HG03108 (cell line): ENCODE results near the gene MAP6.

Experiments used
- ATAC-seq: cut with Tn5 transposase; IDR thresholded peaks from one replicate; pipeline ENCODE4 v1.9.1; 2021; ENCODE audit warnings: moderate library complexity; ENCODE audit not compliant: unreplicated experiment

Gene MAP6

DNA sequence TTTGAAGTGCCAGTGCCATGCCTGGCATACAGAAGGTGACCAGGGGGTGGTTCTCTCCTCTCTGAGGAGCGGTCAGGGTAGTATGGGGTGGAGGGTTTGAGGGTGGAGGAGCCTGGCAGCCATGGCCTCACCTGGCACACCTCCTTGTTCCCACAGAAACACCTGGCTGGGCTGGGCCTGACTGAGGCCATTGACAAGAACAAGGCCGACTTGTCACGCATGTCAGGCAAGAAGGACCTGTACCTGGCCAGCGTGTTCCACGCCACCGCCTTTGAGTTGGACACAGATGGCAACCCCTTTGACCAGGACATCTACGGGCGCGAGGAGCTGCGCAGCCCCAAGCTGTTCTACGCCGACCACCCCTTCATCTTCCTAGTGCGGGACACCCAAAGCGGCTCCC, 97.2 kb downstream of the MAP6 start:
- no peak for ATAC-seq

DNA sequence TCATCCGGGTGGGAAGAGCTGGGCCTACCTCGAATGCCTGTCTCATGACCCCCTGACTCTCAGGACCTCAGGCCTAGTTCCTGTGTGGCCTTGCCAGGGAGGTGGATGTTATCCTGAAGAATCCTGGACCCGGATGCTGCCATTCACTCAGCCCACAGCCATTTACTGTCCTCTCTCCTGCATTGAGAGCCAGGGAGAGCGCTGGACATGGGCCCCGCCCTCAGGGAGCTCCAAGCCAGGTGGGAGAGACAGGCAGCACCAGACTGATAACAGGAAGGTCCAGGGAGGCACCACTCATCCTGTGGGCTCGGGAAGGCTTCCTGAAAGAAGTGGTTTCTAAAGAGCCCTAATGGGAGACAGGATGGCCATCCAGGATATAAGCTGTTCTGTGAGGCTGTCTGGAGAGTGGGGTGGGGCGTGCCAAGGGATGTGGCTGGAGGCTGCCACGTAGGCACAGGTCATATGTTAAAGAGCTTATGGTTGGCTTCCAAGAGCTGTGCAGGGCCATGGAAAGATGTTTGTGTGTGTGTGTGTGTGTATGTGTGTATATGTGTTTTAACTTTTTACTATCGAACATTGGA, 98.2 kb downstream of the MAP6 start:
- no peak for ATAC-seq

DNA sequence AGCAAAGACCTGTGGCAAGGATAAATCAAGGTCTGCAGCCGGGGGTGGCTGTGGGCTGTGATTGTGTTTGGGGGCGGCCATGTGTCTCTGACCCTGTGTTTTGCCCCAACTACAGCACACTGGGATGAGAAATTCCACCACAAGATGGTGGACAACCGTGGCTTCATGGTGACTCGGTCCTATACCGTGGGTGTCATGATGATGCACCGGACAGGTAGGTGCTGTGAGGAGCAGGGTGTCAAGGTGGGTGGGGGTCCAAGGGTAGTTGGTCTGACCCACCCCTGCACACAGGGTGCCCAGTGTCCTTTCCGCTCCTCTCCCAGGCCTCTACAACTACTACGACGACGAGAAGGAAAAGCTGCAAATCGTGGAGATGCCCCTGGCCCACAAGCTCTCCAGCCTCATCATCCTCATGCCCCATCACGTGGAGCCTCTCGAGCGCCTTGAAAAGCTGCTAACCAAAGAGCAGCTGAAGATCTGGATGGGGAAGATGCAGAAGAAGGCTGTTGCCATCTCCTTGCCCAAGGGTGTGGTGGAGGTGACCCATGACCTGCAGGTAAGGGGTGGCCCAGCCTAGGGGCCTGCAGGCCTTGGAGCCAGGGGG, 100.1 kb downstream of the MAP6 start:
- no peak for ATAC-seq

DNA sequence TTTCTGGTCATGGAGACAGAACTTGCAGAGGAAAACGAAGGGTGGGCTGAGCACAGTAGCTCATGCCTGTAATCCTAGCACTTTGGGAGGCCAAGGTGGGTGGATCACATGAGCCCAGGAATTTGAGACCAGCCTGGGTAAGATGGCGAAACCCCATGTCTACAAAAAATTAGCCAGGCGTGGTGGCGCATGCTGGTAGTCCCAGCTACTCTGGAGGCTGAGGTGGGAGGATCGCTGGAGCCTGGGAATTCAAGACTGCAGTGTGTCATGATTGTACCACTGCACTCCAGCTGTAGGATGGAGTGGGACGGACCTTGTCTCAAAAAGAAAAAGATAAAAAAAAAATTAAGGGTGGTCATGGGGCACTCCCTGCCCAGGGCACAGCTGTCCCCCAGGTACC, 100.9 kb downstream of the MAP6 start:
- ATAC-seq: no peak

DNA sequence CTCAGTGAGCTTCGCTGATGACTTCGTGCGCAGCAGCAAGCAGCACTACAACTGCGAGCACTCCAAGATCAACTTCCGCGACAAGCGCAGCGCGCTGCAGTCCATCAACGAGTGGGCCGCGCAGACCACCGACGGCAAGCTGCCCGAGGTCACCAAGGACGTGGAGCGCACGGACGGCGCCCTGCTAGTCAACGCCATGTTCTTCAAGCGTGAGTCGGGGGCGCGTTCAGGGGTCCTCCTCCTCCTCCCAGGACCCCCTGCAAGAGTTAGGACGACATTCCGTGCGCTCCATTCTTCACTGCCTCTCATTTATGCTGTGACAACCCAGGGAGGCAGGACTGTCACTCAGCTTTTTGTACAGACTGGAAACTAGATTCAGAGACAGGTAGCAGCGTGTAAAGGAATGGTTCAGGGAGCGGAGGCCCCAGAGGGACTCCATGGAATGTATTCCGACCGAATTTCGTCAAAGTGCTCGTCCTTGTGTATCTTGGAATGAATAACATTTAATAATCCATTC, 102.0 kb downstream of the MAP6 start:
- ATAC-seq: no peak

DNA sequence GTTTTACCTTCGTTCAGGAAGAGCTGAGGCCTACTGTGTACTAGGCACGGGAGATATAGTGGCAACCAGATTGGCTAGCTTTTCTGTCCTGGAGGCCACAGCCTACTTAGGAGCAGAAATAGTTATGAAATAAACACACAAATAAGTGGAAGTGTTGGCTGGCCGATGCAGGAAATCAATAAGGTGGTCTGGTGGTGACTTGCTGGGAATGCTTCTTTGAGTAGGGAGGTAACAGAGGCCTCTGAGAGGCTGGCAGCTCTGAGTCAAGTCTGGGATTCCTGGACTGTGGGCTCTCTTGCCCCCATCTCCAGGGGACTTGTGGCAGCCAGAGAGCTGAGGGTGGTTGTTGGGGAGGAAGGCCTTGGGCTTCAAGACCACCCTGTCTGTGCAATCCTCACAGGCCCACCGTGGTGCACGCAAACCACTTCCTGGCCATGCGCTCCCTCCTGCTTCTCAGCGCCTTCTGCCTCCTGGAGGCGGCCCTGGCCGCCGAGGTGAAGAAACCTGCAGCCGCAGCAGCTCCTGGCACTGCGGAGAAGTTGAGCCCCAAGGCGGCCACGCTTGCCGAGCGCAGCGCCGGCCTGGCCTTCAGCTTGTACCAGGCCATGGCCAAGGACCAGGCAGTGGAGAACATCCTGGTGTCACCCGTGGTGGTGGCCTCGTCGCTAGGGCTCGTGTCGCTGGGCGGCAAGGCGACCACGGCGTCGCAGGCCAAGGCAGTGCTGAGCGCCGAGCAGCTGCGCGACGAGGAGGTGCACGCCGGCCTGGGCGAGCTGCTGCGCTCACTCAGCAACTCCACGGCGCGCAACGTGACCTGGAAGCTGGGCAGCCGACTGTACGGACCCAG, 102.7 kb downstream of the MAP6 start:
- no peak for ATAC-seq

DNA sequence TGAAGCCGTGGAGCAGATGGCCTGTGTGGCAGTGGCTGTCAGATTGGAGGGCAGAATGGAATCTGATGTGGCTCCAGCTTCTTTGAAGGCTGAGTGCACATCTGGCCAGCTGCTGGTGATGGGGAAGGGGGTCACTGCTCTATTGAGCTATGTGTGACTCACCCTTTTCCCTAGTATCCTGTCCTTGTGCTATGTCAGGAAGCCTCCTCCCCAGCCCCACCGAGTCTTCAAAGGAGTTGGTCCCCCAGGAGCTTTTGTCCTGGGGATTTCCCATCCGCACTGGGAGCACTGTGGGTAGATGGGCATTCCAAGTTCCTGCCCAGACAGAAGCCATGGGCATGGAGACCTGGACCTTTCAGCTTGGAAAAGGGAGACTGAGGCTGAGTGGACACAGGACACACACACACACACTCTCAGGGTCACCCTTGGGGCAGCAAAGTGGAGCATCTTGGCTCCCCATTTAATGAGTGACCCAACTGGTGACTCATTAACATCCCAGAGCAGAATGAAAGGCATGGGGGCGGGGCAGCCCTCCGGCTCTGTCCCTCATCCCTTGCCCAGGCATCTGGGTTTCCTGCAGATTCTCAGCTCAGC, 103.5 kb downstream of the MAP6 start:
- ATAC-seq: no peak

DNA sequence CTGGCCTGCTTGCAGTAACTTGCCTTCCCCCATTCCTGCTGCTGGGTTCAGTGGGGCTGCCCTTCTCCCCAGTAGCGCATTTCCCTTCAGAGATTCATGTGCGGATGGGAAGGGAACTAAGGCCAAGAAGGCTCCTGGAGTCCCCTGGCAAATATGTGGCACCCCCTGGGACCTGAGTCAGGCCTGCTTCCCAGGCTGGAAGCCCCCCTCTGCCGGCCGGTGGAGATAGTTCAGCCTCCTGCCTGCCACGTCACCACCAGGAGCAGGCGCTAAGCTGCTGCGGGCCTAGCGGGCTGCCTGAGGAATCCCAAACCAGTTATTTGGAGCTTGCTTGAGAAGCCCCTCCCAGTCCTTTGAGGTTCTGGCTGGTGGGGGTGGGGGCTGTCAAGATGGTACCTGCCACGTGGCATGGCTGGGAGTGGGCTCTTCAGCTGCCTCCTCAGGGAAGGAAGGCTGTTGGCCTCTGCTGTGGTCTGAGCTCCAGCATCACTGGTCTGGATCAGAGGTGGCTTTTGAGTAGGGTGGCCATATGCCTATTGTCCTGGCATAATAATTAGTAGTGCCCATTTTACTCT, 104.8 kb downstream of the MAP6 start:
- no peak for ATAC-seq

DNA sequence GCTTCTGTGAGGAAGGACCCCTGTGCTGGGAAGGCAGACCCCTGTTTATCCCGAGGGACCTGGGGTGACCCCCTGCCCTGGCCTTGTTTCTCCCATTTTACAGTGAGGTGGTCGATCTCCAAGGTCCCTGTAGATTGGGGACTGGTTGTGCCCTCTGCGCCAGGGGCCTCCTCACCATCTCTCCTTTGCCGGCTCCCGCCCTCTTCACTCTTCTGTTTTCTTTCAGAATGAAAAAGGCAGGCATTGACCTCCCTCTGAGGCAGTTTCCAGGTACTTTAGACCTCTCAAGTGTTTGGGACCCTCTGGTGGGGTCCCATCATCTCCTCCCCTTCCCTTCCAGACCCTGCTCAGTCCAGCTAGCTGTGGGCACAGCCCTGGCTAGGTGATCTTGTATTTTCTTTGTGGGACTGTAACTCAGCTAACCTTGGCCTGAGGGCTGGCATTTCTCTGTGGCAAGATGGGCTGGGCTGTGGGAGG, 105.3 kb downstream of the MAP6 start:
- ATAC-seq: no peak

DNA sequence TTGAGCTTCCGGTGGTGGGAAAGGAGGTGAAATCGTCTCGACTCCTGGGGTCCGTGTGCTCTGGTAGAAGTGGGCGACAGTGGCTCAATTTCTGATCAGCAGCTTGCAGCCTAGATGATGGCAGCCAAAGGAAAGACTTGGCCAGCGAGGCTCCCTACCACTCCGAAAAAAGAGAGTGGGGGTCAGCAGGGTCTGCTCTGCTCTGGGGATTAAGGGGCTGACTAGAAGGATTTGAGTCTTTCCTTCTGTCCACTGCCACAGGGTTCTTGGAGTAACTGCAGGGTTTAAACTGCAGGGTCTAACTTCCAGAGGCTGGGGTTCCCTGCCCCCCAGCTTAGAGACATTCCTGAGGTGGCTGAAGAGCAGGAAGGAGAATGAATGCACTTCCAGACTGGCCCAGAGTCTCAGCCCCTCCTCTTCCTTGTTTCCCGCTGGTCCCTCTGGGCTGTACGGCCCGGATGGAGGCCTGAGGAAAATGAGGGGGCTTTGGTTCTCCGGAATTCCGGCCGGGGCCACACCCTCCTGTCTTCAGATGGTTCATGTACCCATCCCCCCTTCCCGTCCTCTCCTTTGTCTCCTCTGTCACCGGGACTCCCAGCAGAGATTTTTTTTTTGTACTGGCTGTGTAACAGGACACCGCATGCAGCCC, 105.9 kb downstream of the MAP6 start:
- no peak for ATAC-seq

DNA sequence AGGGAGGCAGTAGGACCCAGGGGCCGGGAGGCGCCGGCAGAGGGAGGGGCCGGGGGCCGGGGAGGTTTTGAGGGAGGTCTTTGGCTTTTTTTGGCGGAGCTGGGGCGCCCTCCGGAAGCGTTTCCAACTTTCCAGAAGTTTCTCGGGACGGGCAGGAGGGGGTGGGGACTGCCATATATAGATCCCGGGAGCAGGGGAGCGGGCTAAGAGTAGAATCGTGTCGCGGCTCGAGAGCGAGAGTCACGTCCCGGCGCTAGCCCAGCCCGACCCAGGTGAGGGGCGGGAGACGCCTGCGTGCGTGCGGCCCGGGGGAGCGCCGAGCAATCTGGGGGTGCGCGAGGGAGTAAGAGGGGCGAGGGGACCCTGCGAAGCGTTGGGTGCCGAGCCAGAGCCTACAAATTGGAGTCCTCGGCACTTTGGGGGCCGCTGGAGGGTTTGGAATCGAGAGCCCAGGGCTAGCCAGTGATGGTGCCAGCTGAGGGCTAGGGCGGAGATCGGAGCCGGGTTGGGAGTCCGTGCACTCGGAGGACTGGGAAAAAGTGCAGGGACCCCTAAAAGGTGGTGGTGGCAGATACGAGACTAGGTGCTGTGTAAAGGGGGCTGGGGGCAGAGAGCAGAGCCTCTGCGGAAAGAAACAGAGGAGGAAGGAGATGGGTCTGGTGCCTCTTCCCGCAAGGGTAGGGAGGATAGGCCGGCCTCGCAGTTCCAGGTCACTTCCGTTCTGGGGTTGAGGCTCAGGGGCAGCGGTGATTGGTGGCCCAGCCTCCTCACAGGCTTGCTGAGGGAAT, 106.6 kb downstream of the MAP6 start, which contains the start of gene SERPINH1:
SERPINH1 (plus strand) TSS at position 206 of the 788 bp plus-strand sequence. CDS start 4,097 bp downstream, outside the sequence.
- ATAC-seq: peak; percentile 71

DNA sequence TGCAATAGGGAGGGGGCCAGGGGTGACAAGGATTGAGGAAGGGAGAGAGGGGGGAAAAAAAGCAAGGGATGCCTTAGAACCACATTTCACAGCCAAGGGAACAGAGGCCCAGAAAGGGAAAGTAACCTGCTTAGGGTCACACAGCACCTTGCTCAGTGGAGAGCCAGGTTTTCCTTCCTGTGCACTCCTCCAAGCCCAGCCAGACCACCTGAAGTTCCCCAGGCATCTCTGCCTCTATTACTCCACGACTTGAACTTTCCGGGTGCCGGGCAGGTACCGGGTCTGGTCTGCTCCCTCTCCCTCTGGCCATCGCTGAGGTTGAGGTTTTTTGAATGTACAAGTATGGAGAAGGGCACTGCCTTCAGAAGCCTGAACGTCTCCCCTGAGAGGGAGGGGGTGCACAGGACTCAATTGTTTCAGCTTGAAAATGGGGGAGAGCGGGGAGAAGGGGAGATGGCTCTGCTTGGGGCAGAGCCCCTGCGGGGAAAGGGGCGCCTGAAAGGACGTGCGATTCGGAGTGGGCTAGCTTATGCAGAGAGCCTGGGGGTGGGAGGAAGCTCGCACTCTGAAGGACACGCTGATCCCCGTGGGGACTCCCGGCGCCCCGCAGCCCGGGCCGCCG, 107.3 kb downstream of the MAP6 start:
- ATAC-seq: no peak

DNA sequence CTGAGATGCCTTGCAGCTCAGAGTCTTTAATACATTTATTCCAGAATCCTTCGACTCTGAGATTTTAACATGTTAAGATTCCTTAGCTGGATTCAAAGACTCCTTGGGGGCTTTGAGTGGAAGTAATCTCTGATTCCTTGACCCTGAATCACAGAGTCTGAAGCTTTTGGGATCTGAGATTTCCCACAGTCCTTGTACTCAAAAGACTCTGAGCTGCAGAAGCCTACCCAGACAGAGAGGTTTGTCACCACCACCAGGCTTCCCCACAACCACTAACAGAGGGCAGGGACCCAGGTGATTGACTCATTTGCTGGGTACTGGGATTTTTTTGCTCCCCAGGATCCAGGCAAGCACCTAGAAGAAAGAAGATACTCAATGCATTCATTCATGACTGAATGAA, 108.2 kb downstream of the MAP6 start:
- no peak for ATAC-seq

DNA sequence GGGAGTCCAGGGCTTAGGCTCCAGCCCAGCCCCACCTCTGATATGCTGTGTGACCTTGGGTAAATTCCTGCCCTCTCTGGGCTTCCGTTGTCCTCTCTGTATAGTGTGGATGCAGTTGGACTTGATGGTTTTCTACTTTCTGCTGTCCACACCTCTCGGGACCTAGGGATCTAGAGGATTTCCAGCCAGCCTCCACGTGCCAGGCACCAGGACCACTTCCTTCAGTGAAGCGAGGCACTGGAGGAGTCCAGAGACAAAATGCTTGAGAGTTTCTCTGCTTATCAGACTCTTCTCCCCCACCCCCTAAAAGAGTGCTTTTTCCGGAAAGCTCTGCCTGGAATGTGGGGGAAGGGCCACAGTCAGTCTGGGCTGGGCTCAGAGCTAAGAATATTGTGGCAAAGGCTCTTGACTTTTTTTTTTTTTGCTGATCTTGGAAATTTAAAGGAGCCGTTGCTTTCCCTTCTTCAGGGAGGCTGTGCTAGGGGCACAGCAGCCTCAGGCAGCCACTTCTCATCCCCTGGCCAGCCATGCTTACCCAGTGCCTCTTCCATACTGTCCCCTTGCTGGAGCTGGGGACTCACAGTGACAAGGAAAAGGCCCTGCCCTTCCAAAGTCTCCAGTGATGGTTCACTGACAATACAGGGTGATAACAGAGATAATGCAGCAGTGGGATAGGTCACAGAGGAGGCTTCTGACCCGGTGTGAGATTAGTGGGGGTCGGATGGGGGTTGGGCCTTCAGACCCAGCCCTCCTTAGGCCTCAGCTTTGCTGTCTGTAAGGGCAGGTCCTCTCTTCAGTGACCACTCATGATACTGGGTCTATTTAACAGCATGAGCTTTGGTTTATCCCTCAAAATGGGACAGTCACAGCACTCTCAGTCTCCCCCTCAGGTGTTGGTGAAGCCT, 109.6 kb downstream of the MAP6 start:
- ATAC-seq: no peak

DNA sequence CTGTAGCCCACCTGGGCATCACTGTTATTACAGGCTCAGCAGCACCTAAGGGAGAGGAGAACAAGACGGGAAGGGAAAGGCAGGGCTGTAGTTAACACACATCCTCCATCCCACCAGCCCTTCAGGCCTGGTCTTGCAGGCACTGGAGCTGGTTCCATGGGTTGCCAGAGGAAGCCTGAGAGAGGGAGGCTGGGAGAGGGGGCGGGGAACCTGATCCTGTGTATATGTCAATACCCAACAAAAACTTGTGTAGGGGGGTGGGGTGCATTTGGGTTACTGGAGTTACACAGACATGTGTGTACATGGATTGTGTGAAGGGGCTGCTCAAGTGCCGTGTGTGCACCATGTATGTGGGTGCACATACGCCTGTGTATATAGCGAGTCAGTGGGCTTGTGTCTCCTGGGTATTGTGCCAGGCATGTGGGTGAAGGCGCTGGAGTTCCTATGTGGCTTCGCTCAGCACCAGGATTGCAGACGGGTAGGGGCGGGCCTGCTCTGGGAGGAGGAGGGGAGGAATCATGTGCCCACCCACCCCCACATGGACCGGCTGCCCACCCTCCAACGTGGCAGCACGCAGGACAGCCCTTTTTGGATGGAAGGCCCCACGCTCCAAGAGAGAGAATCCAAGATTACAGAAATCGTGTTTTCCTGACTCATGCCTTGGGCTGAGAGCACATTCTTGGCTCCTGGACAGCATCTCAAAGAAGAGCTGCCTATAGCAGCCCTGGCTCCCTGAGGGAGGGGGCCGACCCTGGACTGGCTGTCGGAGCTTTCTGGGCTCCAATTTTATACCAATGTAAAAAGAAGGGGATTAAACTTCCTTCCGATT, 111.0 kb downstream of the MAP6 start:
- no peak for ATAC-seq

DNA sequence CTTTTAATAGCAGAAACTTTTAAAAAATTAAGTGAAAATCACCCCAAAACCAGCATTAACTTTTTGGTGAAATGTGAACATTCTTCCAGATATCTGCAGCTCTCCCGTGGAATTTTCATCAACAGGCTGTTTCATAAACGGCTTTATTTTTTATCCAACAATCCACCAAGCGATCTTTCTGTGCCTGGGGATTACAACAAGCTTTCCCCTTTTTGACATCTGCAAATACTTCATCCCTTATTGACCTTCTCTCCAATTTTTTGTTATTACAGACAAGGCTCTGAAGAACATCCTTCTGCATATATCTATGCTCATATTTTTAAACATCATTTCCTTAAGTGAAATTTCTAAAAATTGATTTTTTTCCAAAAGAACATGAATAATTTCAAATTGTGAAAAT, 112.6 kb downstream of the MAP6 start:
- no peak for ATAC-seq

DNA sequence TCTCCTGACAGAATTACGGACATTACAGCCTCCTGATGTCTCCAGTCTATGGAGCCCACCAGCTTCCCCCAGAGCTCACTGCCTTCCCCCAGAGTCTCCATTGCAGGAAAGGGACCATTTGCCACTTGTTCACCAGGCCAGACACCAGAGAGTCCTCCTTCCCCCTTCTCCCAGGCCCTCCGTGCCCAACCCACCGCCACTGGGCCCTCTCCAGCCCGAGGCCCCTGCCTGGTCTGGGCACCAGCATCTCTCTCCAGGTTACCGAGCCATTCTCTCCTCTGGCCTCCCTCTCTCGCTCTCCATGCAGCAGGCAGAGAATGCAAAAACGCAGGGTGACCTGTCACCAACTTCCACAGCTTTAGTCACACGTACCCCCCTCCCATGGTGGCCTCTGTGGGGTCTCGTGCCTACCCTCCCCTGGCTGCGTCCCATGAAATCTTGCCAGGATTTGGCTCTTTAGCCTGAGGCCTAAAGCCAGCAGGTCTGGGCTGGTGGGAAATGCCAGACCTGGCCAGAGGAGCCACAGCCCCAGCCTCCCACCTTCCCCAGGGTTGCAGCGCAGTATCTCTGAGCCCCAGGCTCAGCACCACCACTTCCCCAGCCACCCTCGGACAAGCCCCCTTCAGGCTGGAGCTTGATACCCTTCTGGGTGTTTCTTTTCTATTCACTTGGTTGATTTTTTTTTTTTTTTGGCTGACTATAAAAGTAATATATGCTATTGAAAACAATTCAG, 113.6 kb downstream of the MAP6 start:
- ATAC-seq: no peak
